Measurements from ENCODE around the gene ZFP42. TPM values are rescaled to one million over a fixed set of nuclear protein-coding genes. Genes with fewer than 3 reads are reported as not detected.

Gene ZFP42
- total RNA-seq, 4 donors from 2014 or later, result not detected

DNA sequence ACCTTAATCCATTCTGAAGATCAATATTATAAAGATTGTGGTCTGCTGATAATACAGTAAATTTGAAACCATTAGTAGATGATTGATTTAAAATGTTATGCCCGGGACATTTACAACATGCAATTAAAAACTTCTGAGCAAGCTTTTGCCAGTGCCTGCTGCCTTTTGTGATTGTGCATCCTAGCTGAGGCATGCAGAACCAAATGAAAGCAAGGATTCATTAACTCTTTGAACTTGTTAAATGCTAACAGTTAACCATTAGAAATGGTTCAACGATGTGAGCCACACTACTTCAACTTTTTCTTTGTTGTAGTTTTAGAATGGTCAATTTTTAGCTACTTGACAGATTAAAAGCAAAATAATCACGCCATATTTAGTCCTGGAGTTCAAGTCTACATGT is 51.1 kb downstream of the ZFP42 start:
- Histone ChIP-seq H3K9me3 (peaks cover 0 to 4% (median 0%) of the 10 kb centered on the region in 4 donors), H3K27me3 (no peaks in the 10 kb centered on the region), H3K27ac (no peak overlapping the region), H3K4me1 (no peaks in the 10 kb centered on the region), H3K36me3 (no peaks in the 10 kb centered on the region), H3K4me3 (no peak overlapping the region)
- no peak for DNase-seq
- TF ChIP-seq, protein P1, sequence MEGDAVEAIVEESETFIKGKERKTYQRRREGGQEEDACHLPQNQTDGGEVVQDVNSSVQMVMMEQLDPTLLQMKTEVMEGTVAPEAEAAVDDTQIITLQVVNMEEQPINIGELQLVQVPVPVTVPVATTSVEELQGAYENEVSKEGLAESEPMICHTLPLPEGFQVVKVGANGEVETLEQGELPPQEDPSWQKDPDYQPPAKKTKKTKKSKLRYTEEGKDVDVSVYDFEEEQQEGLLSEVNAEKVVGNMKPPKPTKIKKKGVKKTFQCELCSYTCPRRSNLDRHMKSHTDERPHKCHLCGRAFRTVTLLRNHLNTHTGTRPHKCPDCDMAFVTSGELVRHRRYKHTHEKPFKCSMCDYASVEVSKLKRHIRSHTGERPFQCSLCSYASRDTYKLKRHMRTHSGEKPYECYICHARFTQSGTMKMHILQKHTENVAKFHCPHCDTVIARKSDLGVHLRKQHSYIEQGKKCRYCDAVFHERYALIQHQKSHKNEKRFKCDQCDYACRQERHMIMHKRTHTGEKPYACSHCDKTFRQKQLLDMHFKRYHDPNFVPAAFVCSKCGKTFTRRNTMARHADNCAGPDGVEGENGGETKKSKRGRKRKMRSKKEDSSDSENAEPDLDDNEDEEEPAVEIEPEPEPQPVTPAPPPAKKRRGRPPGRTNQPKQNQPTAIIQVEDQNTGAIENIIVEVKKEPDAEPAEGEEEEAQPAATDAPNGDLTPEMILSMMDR (IDR thresholded peaks at IDR 0.05), result no peak
- TF ChIP-seq POLR2A (IDR thresholded peaks at IDR 0.05), result no peak

- DNase-seq, result no peak
- Histone ChIP-seq H3K9me3 (no peaks in the 10 kb centered on the region), H3K4me3 (no peak overlapping the region), H3K4me1 (no peaks in the 10 kb centered on the region), H3K36me3 (no peaks in the 10 kb centered on the region), H3K27me3 (no peaks in the 10 kb centered on the region), H3K27ac (no peak overlapping the region)
- TF ChIP-seq POLR2A (IDR thresholded peaks at IDR 0.05), result no peak
- TF ChIP-seq, protein P1 (IDR thresholded peaks at IDR 0.05), result no peak
Measured at GRCh38 chr4:188053302-188053701, 57.7 kb downstream of the ZFP42 start.

Other genes starting within 250 kb of the ZFP42 start
- gene TRIML2, start 113.8 kb downstream of the ZFP42 start, total RNA-seq, result not detected
- not detected for gene TRIML1, start 143.7 kb downstream of the ZFP42 start, total RNA-seq

Measured in Peyer's patch (tissue), 4 donors.